H1 (cell line): ENCODE data around the gene FAM219A. TPM values are rescaled to one million over a fixed set of nuclear protein-coding genes. Genes with fewer than 3 reads are reported as not detected.

Experiments used
- ASH2L ChIP-seq: fragments of 200-600, 300-600 bp; sonication (generic); IDR thresholded peaks from one replicate; pipeline ENCODE4 v1.7.1; 2017; ENCODE audit warnings: low read length
- FOSL1 ChIP-seq: IDR thresholded peaks from 2 replicates; pipeline ENCODE4 v1.6.1; 2011; ENCODE audit warnings: mild to moderate bottlenecking, low read depth, low read length, moderate library complexity; ENCODE audit not compliant: insufficient read depth
- PHF8 ChIP-seq: fragments of 200-600 bp; sonication (generic); conservative IDR thresholded peaks from 2 replicates; pipeline ENCODE4 v1.7.1; 2012; ENCODE audit warnings: low read depth, mild to moderate bottlenecking, inconsistent platforms, low read length, moderate library complexity
- POLR2AphosphoS5 ChIP-seq: IDR thresholded peaks from 2 replicates; pipeline ENCODE4 v1.6.1; 2011; ENCODE audit warnings: low read depth, low read length
- SUZ12 ChIP-seq: fragments of 200-600 bp; sonication (generic); IDR thresholded peaks from 2 replicates; pipeline ENCODE4 v1.6.1; 2012; ENCODE audit warnings: mild to moderate bottlenecking, inconsistent platforms, low read length, moderate library complexity, mixed read lengths
- polyA plus RNA-seq, 7 experiments: library from polyadenylated mRNA; depleted of rRNA in 3 of 7; stranded (reverse) in 5 of 7; unstranded in 2 of 7; fragments of >200 nt in 5 of 7; fragments of 200-250 nt in 2 of 7; gene quantifications; 1 replicate in 5 of 7; 2 replicates in 1 of 7; 4 replicates in 1 of 7; pipeline versions ENCODE4 v1.2.1 to v1.2.3, GENCODE V29; 2011 to 2013; ENCODE audit warnings: missing spikeins in 2 of 7, mixed read lengths in 2 of 7
- total RNA-seq: library from RNA; stranded (reverse); fragmentation: NEBNext Ultra II Directional; extraction: Animal tissue kit (Norgen Biotek cat#: 25700); gene quantifications from 2 replicates; pipeline ENCODE4 v1.2.1, GENCODE V29; 2021
- TF ChIP-seq, protein P1 (sequence below): fragments of 300-600 bp; sonication (generic); IDR thresholded peaks from 2 replicates; pipeline ENCODE4 v1.7.1; 2012; ENCODE audit warnings: low read length, moderate library complexity, mild to moderate bottlenecking, inconsistent platforms; ENCODE audit not compliant: insufficient replicate concordance

Gene FAM219A
- total and polyA plus RNA-seq, 2 of the 8 experiments (the other 6 are each of a cell fraction or from before 2014, with no cell fraction given), result 7.7 to 10.4 TPM

DNA sequence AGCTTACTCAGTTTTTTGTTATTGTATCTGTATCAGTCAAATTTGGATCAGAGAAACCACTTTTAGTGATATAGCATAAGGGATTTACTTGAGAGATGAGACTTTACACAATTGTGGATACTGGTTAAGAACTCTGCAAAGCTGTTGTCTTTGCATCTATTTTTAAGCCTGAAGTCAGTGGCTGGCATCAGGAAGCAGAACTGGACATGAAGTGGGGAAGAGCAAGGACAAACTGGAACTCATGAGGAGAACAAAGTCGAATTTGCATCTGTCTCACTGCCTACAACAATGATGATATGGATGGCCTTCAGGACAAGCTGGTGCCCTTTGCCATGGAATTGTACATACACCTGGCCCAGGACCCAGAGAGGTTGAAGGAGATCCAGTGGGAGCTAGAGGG, 65.9 kb downstream of the FAM219A start (continued):
- TF ChIP-seq POLR2AphosphoS5 (no peak), PHF8 (no peak), ASH2L (no peak), SUZ12 (no peak), FOSL1 (no peak)
- TF ChIP-seq, protein P1, sequence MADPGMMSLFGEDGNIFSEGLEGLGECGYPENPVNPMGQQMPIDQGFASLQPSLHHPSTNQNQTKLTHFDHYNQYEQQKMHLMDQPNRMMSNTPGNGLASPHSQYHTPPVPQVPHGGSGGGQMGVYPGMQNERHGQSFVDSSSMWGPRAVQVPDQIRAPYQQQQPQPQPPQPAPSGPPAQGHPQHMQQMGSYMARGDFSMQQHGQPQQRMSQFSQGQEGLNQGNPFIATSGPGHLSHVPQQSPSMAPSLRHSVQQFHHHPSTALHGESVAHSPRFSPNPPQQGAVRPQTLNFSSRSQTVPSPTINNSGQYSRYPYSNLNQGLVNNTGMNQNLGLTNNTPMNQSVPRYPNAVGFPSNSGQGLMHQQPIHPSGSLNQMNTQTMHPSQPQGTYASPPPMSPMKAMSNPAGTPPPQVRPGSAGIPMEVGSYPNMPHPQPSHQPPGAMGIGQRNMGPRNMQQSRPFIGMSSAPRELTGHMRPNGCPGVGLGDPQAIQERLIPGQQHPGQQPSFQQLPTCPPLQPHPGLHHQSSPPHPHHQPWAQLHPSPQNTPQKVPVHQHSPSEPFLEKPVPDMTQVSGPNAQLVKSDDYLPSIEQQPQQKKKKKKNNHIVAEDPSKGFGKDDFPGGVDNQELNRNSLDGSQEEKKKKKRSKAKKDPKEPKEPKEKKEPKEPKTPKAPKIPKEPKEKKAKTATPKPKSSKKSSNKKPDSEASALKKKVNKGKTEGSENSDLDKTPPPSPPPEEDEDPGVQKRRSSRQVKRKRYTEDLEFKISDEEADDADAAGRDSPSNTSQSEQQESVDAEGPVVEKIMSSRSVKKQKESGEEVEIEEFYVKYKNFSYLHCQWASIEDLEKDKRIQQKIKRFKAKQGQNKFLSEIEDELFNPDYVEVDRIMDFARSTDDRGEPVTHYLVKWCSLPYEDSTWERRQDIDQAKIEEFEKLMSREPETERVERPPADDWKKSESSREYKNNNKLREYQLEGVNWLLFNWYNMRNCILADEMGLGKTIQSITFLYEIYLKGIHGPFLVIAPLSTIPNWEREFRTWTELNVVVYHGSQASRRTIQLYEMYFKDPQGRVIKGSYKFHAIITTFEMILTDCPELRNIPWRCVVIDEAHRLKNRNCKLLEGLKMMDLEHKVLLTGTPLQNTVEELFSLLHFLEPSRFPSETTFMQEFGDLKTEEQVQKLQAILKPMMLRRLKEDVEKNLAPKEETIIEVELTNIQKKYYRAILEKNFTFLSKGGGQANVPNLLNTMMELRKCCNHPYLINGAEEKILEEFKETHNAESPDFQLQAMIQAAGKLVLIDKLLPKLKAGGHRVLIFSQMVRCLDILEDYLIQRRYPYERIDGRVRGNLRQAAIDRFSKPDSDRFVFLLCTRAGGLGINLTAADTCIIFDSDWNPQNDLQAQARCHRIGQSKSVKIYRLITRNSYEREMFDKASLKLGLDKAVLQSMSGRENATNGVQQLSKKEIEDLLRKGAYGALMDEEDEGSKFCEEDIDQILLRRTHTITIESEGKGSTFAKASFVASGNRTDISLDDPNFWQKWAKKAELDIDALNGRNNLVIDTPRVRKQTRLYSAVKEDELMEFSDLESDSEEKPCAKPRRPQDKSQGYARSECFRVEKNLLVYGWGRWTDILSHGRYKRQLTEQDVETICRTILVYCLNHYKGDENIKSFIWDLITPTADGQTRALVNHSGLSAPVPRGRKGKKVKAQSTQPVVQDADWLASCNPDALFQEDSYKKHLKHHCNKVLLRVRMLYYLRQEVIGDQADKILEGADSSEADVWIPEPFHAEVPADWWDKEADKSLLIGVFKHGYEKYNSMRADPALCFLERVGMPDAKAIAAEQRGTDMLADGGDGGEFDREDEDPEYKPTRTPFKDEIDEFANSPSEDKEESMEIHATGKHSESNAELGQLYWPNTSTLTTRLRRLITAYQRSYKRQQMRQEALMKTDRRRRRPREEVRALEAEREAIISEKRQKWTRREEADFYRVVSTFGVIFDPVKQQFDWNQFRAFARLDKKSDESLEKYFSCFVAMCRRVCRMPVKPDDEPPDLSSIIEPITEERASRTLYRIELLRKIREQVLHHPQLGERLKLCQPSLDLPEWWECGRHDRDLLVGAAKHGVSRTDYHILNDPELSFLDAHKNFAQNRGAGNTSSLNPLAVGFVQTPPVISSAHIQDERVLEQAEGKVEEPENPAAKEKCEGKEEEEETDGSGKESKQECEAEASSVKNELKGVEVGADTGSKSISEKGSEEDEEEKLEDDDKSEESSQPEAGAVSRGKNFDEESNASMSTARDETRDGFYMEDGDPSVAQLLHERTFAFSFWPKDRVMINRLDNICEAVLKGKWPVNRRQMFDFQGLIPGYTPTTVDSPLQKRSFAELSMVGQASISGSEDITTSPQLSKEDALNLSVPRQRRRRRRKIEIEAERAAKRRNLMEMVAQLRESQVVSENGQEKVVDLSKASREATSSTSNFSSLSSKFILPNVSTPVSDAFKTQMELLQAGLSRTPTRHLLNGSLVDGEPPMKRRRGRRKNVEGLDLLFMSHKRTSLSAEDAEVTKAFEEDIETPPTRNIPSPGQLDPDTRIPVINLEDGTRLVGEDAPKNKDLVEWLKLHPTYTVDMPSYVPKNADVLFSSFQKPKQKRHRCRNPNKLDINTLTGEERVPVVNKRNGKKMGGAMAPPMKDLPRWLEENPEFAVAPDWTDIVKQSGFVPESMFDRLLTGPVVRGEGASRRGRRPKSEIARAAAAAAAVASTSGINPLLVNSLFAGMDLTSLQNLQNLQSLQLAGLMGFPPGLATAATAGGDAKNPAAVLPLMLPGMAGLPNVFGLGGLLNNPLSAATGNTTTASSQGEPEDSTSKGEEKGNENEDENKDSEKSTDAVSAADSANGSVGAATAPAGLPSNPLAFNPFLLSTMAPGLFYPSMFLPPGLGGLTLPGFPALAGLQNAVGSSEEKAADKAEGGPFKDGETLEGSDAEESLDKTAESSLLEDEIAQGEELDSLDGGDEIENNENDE, result no peak
